NB4 (cell line): ENCODE data around the gene CTCFL.

ENCODE experiments used
- DNase-seq: peaks from one replicate; pipeline ENCODE4 v3.0.0; 2010; ENCODE audit warnings: low read depth
- H3K4me3 ChIP-seq: one replicate; pipeline ENCODE4 v1.5.1; 2011; ENCODE audit warnings: mild to moderate bottlenecking, low read depth, low read length, moderate library complexity
- MYC ChIP-seq: IDR thresholded peaks from 2 replicates; pipeline ENCODE4 v1.6.1; 2011; ENCODE audit warnings: low read depth, low read length
- POLR2A ChIP-seq: IDR thresholded peaks from 2 replicates; pipeline ENCODE4 v1.6.1; 2011; ENCODE audit warnings: mild to moderate bottlenecking; ENCODE audit not compliant: insufficient read length; ENCODE audit errors: extremely low read depth
- TF ChIP-seq, protein P1 (sequence below): IDR thresholded peaks from one replicate; pipeline ENCODE4 v1.5.1; 2012; ENCODE audit warnings: low read depth, low read length
- TF ChIP-seq, protein P2 (sequence below): IDR thresholded peaks from 2 replicates; pipeline ENCODE4 v1.6.1; 2011; ENCODE audit warnings: low read depth, low read length

The CTCFL gene

DNA sequence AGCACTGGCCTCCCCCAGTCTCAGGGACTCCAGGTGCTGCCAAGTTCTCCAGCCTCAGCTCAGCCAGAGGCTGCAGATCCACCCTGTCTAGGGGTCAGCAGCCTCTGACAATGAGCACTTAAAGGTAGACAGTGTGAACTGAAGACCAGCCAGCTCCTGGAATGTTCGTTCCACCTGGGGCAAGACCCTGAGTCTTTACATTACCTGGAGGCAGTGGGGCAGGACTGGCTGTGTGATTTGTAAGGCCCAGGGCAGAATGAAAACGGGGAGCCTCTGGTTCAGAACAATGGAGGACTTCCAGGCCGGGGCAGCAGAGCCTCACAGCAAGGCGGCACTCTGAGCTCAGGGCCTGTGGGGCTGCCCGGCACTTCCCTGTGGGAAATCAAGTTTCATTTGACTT lies 65.0 kb downstream of the CTCFL start:
- H3K4me3 ChIP-seq: no peak overlapping the region
- DNase-seq: no peak
- TF ChIP-seq, protein P1, sequence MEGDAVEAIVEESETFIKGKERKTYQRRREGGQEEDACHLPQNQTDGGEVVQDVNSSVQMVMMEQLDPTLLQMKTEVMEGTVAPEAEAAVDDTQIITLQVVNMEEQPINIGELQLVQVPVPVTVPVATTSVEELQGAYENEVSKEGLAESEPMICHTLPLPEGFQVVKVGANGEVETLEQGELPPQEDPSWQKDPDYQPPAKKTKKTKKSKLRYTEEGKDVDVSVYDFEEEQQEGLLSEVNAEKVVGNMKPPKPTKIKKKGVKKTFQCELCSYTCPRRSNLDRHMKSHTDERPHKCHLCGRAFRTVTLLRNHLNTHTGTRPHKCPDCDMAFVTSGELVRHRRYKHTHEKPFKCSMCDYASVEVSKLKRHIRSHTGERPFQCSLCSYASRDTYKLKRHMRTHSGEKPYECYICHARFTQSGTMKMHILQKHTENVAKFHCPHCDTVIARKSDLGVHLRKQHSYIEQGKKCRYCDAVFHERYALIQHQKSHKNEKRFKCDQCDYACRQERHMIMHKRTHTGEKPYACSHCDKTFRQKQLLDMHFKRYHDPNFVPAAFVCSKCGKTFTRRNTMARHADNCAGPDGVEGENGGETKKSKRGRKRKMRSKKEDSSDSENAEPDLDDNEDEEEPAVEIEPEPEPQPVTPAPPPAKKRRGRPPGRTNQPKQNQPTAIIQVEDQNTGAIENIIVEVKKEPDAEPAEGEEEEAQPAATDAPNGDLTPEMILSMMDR: no peak
- TF ChIP-seq POLR2A (no peak), MYC (no peak)
- TF ChIP-seq, protein P2, sequence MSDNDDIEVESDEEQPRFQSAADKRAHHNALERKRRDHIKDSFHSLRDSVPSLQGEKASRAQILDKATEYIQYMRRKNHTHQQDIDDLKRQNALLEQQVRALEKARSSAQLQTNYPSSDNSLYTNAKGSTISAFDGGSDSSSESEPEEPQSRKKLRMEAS: no peak

DNA sequence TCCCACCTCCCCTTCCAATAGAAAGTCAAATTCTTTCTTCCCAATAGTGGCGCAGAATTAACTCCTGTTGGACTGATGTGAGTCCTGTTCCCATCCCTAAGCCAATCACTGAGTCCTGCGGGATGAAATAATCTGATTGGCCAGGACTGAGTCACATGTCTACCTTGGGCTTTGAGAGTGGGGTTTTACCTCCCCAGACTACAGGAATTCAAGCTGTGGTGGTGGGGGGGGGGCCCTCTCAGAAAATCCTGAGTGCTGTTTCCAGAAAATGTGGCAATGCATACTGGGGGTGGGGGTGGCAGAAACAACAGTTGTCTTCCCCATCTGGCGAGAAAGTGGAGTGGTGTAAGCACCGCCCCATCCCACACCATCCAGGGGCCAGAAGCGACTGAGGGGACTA lies 65.7 kb downstream of the CTCFL start:
- peak; percentile 55 for DNase-seq
- TF ChIP-seq, protein P2: peak; percentile 28; the same call in 1 of the 2 replicates
- TF ChIP-seq POLR2A (no peak), MYC (0 out of 2 replicates have a peak, but pooled peaks have one; percentile 6)
- H3K4me3 ChIP-seq: no peak overlapping the region

DNA sequence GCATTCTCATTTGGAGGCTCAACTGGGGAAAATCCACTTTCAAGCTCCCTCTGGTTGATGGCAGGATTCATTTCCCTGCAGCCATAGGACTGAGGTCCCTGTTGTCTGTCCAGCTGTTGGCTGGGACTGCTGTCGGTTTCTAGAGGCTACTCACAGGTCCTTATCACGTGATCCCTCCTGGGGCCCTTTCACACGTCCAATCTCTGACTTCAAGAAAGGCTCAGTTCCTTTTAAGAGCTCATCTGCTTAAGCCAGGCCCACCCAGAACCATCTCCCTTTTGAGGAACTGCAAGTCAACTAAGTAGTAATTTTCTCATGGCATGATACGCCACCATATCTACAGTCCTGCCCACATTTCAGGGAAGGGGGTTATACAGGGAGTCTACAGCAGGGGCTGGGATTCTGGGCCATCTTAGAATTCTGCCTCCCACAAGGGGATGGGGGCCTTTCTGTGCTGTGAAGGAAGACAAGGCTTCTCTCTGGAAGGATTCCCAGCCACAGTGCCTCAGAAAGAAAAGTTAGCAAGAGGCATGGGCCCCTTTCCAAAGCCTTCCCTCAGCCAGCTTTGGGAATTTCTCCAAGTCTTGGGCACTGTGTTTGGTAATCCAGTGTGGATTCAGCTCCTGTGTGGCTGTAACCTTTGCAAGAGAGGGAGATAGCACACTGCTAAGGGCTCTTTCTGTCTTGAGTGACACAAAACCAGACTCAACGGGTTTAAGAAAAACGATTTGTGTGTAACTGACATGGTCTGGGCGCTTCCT lies 66.4 kb downstream of the CTCFL start:
- peak; percentile 46 for DNase-seq
- TF ChIP-seq, protein P1: no peak
- TF ChIP-seq POLR2A (no peak), MYC (no peak)
- TF ChIP-seq, protein P2: no peak
- no peak overlapping the region for H3K4me3 ChIP-seq

DNA sequence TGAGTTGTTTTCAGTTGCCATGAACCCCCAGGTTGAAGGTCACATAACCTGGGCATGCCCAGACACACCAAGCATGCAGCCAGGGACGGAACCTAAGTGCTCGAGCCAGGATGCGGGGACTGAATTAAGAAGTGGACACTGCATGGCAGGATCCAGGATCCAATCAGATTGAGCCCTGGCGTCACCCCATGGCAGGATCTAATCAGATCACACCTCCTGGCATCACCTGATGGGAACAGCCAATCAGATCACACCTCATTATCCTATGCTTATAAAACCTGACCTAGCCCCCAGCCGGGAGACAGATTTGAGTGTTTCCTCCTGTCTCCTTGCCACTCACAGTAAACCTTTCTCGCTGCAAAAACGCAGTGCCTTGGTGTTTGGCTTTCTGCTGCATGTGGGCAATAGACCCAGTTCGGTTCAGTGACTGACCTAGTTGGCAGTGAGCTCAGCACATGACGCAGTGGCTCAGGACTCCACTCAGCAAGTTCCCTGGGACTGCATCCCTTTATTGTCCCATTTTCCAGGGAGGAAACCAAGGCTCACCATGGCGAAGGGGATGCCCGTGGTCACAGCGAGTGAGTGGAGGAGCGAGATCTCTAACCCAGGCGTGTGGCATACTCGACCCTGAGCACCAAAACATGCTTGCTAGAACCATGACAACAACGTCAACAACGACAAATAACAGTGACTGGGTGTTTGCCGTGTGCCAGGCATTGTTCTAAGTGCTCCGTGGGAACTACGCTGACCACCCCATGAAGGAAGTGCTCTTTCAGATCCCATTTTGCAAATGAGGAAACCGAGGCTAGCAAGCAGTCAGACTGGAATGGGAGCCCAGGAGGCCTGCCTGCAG lies 67.5 kb downstream of the CTCFL start:
- TF ChIP-seq MYC: no peak
- TF ChIP-seq, protein P1: no peak
- TF ChIP-seq, protein P2: no peak
- no peak for TF ChIP-seq POLR2A
- H3K4me3 ChIP-seq: no peak overlapping the region
- peak; percentile 47 for DNase-seq

DNA sequence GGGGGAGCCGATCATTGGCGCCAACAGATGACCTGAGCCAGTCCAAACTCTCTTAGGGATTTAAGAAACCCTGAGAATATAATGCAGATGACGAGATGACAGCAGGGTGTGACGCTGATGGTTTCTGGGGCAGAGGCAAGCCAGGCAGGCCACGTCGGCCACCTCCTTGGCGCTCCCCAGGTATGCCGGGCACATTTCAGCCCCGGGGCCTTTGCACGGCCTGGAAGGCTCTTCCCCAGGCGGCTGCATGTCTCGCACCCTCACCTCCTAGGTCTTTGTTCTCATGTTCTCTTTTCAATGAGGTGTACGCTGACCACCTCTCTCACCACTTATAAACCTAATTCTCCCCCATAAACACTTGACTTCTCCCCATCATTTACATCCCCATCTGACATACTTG lies 68.8 kb downstream of the CTCFL start:
- no peak overlapping the region for H3K4me3 ChIP-seq
- DNase-seq: no peak
- TF ChIP-seq, protein P2: no peak
- TF ChIP-seq MYC (no peak), POLR2A (no peak)
- TF ChIP-seq, protein P1: no peak
